GM18498 (cell line): Measurements from ENCODE around the gene SLC39A2.
"Not testable (repeated sequence)": the region's sequence is repeated elsewhere in the genome, so short reads cannot be mapped to it uniquely, and the experiment has no call there.

Source experiments
- ATAC-seq: cut with Tn5 transposase; IDR thresholded peaks from one replicate; pipeline ENCODE4 v1.9.1; 2021; ENCODE audit warnings: mild to moderate bottlenecking, moderate library complexity; ENCODE audit not compliant: unreplicated experiment

The SLC39A2 gene

GRCh38 chr14:20996521-20996920 is 2.6 kb upstream of the SLC39A2 start:
- ATAC-seq, result no peak

DNA sequence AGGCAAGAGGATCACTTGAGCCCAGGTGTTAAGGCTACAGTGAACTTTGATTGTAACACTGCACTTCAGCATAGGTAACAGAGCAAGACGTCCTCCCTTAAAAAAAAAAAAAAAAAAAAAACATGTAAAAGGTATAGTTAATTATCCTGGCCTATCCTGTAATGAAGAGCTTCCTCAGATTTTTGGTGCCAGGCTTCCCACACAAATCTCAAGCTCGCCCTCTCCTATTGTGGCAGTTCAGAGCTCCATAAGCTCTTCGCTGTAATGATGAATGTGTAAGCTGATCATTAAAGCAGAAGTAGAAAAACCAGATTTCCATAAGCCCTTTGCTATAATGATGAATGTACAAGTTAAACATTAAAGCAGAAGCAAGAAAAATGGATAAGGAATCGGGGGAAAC is 2.0 kb upstream of the SLC39A2 start:
- ATAC-seq, result no peak

- no peak for ATAC-seq
Observed at GRCh38 chr14:20997564-20997963, 1.5 kb upstream of the SLC39A2 start.

DNA sequence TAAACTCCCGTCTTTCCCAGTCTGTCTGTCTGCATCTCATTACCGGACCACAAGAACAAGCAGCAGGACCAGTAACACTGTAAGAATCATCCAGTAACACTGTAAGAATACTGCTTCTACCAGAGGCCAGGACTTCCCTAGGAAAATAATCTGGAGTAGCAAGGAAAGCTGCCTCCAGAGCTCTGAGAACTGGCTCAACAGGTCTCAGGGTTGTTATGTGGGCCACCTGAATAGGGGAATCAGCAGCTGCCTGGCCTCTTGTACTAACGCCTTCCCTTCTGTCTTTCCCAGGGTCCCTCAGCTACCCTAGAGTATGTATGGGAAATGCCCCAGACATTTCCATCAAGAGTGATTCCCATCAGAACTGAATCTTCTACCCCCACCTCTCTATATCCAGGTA is 954 bp upstream of the SLC39A2 start:
- no peak for ATAC-seq

DNA sequence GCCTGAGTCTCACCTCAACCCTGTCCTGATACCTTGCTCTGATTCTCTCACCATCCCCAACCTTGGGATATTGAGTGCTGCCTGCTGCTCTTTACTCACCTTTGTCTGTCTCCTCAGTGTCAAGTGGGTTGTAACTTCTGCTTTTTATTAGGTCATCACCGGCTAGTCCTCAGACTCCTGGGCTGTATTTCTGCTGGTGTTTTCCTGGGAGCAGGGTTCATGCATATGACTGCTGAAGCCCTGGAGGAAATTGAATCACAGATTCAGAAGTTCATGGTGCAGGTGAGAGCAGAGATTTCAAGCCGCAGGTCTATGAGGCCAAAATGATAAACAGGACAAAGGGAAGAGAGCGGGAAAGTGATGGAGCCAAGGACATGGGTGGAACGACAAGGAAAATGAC is 498 bp downstream of the SLC39A2 start:
- ATAC-seq, result no peak

DNA sequence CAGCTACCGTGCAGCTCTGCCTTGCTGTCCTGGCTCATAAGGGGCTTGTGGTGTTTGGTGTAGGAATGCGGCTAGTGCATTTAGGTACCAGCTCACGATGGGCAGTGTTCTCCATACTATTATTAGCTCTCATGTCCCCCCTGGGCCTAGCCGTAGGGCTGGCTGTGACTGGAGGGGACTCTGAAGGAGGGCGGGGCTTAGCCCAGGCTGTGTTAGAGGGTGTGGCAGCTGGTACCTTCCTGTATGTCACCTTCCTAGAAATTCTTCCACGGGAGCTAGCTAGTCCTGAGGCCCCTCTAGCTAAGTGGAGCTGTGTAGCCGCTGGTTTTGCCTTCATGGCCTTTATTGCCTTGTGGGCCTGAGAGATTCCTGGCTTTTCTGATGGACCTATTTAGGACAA is 2.1 kb downstream of the SLC39A2 start:
- no peak for ATAC-seq

DNA sequence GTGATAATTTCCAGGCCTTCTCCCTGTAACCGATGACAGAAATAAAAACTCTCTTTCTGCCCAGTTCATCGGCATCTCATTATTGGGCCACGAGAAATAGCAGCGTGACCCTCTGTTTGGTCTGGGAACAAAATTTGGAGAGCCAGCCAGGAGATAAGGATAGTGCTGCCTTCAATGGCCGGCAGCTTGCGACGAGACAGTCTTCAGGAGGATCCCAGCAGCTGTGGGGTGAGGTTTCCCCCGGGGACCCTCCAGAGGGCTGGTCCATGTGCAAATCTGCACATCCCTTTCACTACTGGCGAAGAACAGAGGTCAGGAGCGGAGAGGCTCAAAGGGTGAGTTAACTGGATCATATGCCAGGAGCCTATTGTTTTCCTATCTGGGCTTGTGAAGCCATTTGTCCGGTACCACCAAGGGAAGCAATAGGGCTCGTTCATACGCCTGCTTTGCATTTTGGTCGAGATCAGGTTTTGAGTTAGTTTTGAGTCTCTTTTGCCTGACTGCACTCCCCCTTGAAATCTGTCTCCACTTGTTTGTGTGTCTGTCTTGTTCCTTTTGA is 4.8 kb downstream of the SLC39A2 start:
- no peak for ATAC-seq

DNA sequence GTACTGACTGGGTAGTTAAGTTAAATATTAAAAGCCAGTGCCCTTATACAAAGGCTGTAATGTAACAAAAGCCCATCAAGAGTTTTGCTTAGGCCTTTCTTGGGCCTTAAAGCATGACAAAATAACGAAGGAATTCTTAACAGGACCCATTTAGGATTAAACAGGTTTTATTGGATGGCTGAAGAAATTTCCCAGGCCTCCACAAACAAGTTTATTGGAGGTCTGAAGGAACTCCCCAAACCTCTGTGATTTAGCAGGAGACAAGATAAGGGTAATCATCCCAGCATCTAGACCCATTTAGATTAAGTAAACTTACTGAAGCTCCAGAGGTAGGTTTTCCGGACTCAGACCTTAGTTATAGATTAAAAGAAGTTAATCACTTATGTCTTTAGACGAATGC is 10.6 kb downstream of the SLC39A2 start:
- ATAC-seq, result not testable (repeated sequence)

DNA sequence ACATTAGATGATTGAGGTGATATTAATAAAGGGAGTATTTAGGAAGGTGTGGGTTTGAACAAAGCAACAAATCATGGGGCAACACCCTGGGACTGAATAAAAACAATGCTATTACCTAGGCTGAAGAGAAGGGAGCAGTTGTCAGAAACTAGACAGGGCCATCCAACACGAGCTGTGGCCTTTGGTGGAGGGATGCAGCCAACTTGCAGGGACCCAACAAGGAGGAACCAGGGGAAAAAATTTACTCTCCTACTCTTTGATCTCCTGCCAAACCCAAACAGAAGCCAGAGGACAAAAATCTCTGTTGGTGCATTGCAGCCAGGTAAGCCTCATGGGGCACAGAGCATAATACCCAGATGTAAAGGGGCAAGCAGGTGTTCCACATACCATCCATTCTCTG is 12.0 kb downstream of the SLC39A2 start:
- no peak for ATAC-seq

DNA sequence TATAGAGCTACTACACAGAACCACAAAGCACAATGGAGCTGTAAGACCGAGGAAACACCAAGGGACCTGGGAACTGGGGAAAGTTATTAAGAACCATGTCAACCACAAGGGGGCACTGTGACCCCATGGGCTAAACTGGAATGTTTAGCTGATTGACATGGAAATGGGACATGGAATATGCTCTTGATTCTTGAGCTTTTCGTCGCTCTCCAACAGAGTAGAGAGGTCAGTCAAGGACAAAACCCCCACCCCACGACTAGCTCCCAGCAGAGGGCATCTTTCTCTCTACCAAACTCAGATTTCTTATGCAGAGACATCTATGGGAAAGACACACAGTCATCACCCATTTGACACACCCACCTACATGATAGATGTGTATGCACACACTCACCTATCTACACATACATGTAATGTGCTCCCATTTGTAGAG is 15.7 kb downstream of the SLC39A2 start:
- ATAC-seq, result no peak

GRCh38 chr14:21015312-21015711 is 16.2 kb downstream of the SLC39A2 start:
- no peak for ATAC-seq

- no peak for ATAC-seq
Observed at GRCh38 chr14:21016413-21017190, 17.5 kb downstream of the SLC39A2 start.

GRCh38 chr14:21017528-21018245 is 18.6 kb downstream of the SLC39A2 start:
- no peak for ATAC-seq

GRCh38 chr14:21018286-21018685 is 19.2 kb downstream of the SLC39A2 start:
- ATAC-seq, result no peak

GRCh38 chr14:21018781-21019180 is 19.7 kb downstream of the SLC39A2 start:
- ATAC-seq, result no peak

DNA sequence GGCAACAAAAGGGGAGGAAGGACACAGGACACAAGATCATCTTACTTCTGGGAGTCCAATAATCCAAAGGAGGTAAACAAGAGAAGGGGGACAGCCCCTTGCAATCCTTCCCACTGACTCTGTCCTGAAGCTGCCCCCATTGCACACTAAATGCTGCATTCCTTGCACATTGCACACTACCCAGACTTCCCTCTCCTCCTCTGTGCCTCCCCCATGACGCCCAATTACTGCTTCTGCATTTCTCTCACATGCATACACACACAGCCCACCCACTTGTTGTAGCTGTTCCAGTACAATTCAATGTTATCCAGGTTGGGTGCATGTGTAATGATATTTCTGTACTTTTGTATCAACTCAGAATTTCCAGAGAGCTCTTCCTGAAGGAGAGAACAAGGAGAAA is 20.3 kb downstream of the SLC39A2 start:
- ATAC-seq, result no peak

GRCh38 chr14:21020977-21021545 is 22.0 kb downstream of the SLC39A2 start:
- ATAC-seq, result no peak

DNA sequence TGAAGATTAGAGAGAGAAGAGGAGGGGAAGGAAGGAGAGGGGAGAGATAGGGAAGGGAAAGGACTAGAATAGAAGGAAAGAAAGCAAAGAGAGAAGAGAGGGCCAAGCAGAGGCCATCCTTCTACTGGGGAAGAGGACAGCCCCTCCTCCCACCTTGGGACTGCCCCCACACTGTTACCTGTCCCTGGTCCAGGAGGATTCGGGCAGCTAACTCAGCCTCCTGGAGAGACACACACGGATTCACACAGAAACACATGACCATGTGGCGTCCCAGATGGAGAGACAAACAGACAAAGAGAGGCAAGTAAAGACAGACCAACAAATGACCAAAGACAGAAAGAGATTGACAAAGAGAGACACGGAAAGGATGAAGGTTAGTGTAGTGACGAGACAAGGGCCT is 23.6 kb downstream of the SLC39A2 start:
- no peak for ATAC-seq

DNA sequence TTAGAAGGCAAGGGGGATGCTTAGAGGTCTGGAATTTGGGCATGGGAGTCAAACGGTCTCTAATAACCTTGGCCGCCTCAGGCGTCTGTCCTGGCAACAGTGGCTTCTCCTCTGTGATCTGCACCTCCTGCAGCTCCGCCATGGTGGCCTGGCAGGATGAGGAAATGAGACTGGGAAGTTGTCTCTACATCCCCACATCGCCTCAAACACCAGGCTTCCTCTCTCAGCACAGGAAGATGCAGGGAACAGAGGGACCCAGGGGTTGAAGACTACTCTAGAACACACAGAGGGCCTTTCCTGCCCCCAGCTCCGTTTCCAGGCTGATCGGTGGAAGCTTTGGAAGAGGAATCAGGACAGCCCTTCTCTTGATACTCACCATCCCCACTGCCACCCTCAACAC is 24.1 kb downstream of the SLC39A2 start:
- no peak for ATAC-seq

- no peak for ATAC-seq
Observed at GRCh38 chr14:21023817-21024584, 24.9 kb downstream of the SLC39A2 start.
